OCI-LY7 (cell line): ENCODE measurements around the gene ZNF813.
"Not testable (repeated sequence)": the region's sequence is repeated elsewhere in the genome, so short reads cannot be mapped to it uniquely, and the experiment has no call there.

Source experiments
- CTCF ChIP-seq: fragments of 200-600 bp; sonication (generic); conservative IDR thresholded peaks from 2 replicates; pipeline ENCODE4 v1.5.1; 2014; ENCODE audit warnings: mild to moderate bottlenecking, antibody characterized with exemption, low read length, moderate library complexity, mixed read lengths
- EZH2phosphoT487 ChIP-seq: fragments of 200-600 bp; sonication (generic); IDR thresholded peaks from 2 replicates; pipeline ENCODE4 v1.6.1; 2018; ENCODE audit warnings: low read depth, borderline replicate concordance, mild to moderate bottlenecking, mixed run types, antibody characterized with exemption, low read length, moderate library complexity, mixed read lengths

- TF ChIP-seq EZH2phosphoT487, CTCF: not testable (repeated sequence)
These were observed 7.9 kb downstream of the ZNF813 start for GRCh38 chr19:53475470-53475869.
